PC-3 (cell line): ENCODE data around the gene CACNA1A.

ENCODE experiments used
- CTCF ChIP-seq: fragments of 300-600 bp; sonication (generic); conservative IDR thresholded peaks from 2 replicates; pipeline ENCODE4 v1.5.1; 2017; ENCODE audit warnings: antibody characterized with exemption, low read depth, mild to moderate bottlenecking, low read length
- EZH2 ChIP-seq: fragments of 300-600 bp; sonication (generic); IDR thresholded peaks from one replicate; pipeline ENCODE4 v1.6.1; 2017; ENCODE audit warnings: antibody characterized with exemption, mild to moderate bottlenecking, low read length; ENCODE audit not compliant: unreplicated experiment

GRCh38 chr19:13252569-13253335 is 253.5 kb downstream of the CACNA1A start:
- TF ChIP-seq EZH2 (no peak), CTCF (no peak)
